Astrocyte (in vitro differentiated cells and primary cell): ENCODE data around the gene TMEM107.

Experiments
- CTCF ChIP-seq: IDR thresholded peaks from 2 replicates; pipeline ENCODE4 v1.5.1; 2011; ENCODE audit warnings: low read depth, mild to moderate bottlenecking, inconsistent platforms, low read length, moderate library complexity; ENCODE audit not compliant: insufficient read depth
- EZH2 ChIP-seq: IDR thresholded peaks from 2 replicates; pipeline ENCODE4 v1.6.1; 2012; ENCODE audit warnings: mild to moderate bottlenecking, low read length, inconsistent platforms; ENCODE audit not compliant: insufficient read depth

- TF ChIP-seq EZH2 = no peak
- no peak for TF ChIP-seq CTCF
These were observed 10.8 kb upstream of the TMEM107 start for GRCh38 chr17:8186787-8187516.
